OCI-LY3 (cell line): ENCODE results near the gene STARD13.
"Not testable (repeated sequence)": the region's sequence is repeated elsewhere in the genome, so short reads cannot be mapped to it uniquely, and the experiment has no call there.

Experiments
- H2AFZ ChIP-seq: fragments of 200-600, 300-600 bp; shearing (Covaris generic); 2 replicates; pipeline ENCODE4 v1.6.0; 2014; ENCODE audit warnings: antibody characterized with exemption, low read depth, low read length
- H3K27ac ChIP-seq: fragments of 200-600, 300-600 bp; sonication (generic); 2 replicates; pipeline ENCODE4 v1.5.1; 2014; ENCODE audit warnings: mild to moderate bottlenecking, low read length, moderate library complexity, mixed read lengths
- H3K27me3 ChIP-seq: fragments of 200-600, 300-600 bp; sonication (generic); 2 replicates; pipeline ENCODE4 v1.6.1; 2014; ENCODE audit warnings: low read depth, low read length, mixed read lengths
- H3K36me3 ChIP-seq: fragments of 200-600, 300-600 bp; sonication (generic); replicated peaks from 2 replicates; pipeline ENCODE3; 2014; ENCODE audit warnings: low read depth, low read length, mixed read lengths
- H3K4me1 ChIP-seq: fragments of 300-600, 200-600 bp; sonication (generic); 2 replicates; pipeline ENCODE4 v1.6.1; 2014; ENCODE audit warnings: low read length, mixed read lengths
- H3K4me2 ChIP-seq: fragments of 200-600, 300-600 bp; sonication (generic); 2 replicates; pipeline ENCODE4 v1.6.1; 2014; ENCODE audit warnings: low read length, mixed read lengths
- H3K4me3 ChIP-seq: fragments of 300-600, 200-600 bp; sonication (generic); 2 replicates; pipeline ENCODE4 v1.5.1; 2014; ENCODE audit warnings: antibody characterized with exemption, mild to moderate bottlenecking, low read length, moderate library complexity
- H3K79me2 ChIP-seq: fragments of 300-600, 200-600 bp; shearing (Covaris generic); 2 replicates; pipeline ENCODE4 v1.6.1; 2014; ENCODE audit warnings: mild to moderate bottlenecking, low read length, mixed read lengths
- H3K9ac ChIP-seq: fragments of 300-600, 200-600 bp; shearing (Covaris generic); 2 replicates; pipeline ENCODE4 v1.6.0; 2014; ENCODE audit warnings: mild to moderate bottlenecking, low read length, moderate library complexity
- H3K9me3 ChIP-seq: fragments of 200-600, 300-600 bp; shearing (Covaris generic); 2 replicates; pipeline ENCODE4 v1.6.1; 2014; ENCODE audit warnings: low read length, mixed read lengths; ENCODE audit not compliant: insufficient read depth
- H4K20me1 ChIP-seq: fragments of 200-600, 300-600 bp; sonication (generic); 2 replicates; pipeline ENCODE4 v1.6.1; 2016; ENCODE audit warnings: low read length, mixed read lengths; ENCODE audit not compliant: insufficient read depth
- EZH2phosphoT487 ChIP-seq: fragments of 200-600 bp; shearing (Covaris generic); IDR thresholded peaks from 2 replicates; pipeline ENCODE4 v1.6.1; 2018; ENCODE audit warnings: antibody characterized with exemption, mixed run types, low read depth
- TF ChIP-seq, protein P1 (sequence below): fragments of 200-600, 300-600 bp; sonication (generic); IDR thresholded peaks from 2 replicates; pipeline ENCODE4 v1.5.1; 2014; ENCODE audit warnings: antibody characterized with exemption, low read length, low read depth

STARD13 gene

DNA sequence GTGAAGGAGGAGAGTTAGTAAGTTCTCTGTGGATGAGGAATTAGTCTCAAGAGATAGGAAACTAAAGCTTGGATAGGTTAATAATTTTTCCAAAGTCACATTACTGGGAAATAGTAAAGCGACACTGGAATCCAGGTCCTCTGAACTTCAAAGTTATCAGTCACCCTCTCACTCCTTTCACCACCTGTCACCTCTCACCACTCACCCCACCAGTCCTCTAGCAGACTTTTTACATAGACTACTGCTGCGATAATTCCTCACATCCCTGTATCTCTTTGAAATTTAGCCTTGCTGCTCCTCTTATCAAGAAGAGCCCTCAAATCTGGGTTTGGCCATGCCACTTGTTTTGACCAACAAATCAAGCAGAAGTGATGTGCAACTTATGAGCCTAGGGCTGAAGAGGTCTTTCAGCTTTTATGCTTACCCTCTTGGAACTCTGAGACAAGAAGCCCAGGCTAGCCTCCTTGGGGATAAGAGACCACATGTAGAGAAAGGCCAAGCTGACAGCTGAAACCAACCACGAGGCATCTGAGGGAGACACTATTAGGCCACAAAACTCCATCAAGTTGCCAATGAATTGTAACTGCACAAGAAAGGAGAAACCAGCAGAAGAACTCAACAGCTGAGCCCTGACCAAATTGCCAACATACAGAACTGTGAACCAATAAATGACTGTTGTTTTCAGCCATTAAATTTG is 41.2 kb downstream of the STARD13 start:
- Histone ChIP-seq H3K79me2 (no peaks in the 10 kb centered on the region), H4K20me1 (no peaks in the 10 kb centered on the region), H3K9me3 (no peaks in the 10 kb centered on the region), H3K4me1 (no peaks in the 10 kb centered on the region), H3K36me3 (no peaks in the 10 kb centered on the region), H3K27ac (no peak overlapping the region), H3K4me2 (no peak overlapping the region), H2AFZ (no peak overlapping the region), H3K27me3 (no peaks in the 10 kb centered on the region), H3K9ac (no peak overlapping the region), H3K4me3 (no peak overlapping the region)
- TF ChIP-seq EZH2phosphoT487 = no peak
- TF ChIP-seq, protein P1, sequence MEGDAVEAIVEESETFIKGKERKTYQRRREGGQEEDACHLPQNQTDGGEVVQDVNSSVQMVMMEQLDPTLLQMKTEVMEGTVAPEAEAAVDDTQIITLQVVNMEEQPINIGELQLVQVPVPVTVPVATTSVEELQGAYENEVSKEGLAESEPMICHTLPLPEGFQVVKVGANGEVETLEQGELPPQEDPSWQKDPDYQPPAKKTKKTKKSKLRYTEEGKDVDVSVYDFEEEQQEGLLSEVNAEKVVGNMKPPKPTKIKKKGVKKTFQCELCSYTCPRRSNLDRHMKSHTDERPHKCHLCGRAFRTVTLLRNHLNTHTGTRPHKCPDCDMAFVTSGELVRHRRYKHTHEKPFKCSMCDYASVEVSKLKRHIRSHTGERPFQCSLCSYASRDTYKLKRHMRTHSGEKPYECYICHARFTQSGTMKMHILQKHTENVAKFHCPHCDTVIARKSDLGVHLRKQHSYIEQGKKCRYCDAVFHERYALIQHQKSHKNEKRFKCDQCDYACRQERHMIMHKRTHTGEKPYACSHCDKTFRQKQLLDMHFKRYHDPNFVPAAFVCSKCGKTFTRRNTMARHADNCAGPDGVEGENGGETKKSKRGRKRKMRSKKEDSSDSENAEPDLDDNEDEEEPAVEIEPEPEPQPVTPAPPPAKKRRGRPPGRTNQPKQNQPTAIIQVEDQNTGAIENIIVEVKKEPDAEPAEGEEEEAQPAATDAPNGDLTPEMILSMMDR = no peak

DNA sequence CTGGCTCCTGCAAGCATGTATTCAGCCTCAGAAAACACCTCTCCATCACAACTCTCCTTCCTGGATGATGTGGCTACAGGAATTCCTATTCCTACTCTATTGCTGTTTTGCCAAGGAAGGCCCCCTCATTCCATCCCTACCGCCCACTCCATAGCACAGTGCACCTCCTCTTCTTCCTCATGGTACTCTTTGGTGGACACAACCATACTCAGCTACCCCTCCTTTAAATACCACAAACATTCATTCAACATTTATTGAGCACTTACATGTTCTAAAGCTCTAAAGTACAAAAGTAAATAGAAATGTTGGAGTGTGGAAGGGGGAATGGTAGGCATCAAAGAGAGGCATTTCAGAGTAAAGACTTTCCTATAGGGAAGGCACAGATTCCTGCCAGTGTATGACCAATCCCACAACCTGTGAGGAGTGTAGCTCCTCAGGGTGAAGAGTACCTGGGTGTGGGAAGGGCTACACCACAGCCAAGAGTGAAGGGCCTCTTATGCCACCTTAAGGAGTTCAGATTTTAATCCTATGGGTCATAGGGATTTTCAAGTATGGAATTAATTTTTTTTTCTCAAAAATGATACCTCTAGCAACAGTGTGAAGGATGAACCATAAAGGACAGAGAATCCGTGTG is 42.5 kb downstream of the STARD13 start:
- no peaks in the 10 kb centered on the region for H3K79me2 ChIP-seq
- no peak overlapping the region for H3K27ac ChIP-seq
- H3K4me2 ChIP-seq = no peak overlapping the region
- H2AFZ ChIP-seq = no peak overlapping the region
- H3K4me1 ChIP-seq = no peaks in the 10 kb centered on the region
- H4K20me1 ChIP-seq = no peaks in the 10 kb centered on the region
- no peak overlapping the region for H3K4me3 ChIP-seq
- H3K9me3 ChIP-seq = no peaks in the 10 kb centered on the region
- no peaks in the 10 kb centered on the region for H3K27me3 ChIP-seq
- H3K9ac ChIP-seq = no peak overlapping the region
- TF ChIP-seq, protein P1 = no peak
- no peak for TF ChIP-seq EZH2phosphoT487
- H3K36me3 ChIP-seq = no peaks in the 10 kb centered on the region

DNA sequence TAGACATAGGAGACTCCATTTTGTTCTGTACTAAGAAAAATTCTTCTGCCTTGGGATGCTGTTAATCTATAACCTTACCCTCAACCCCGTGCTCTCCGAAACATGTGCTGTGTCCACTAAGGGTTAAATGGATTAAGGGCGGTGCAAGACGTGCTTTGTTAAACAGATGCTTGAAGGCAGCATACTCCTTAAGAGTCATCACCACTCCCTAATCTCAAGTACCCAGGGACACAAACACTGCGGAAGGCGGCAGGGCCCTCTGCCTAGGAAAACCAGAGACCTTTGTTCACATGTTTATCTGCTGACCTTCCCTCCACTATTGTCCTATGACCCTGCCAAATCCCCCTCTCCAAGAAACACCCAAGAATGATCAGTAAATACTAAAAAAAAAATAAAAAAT is 43.2 kb downstream of the STARD13 start:
- not testable (repeated sequence) for H4K20me1 ChIP-seq, H3K36me3 ChIP-seq, H3K4me3 ChIP-seq, H3K9me3 ChIP-seq, H3K4me2 ChIP-seq, H3K4me1 ChIP-seq, H3K27me3 ChIP-seq, H2AFZ ChIP-seq, H3K27ac ChIP-seq, H3K9ac ChIP-seq, H3K79me2 ChIP-seq

DNA sequence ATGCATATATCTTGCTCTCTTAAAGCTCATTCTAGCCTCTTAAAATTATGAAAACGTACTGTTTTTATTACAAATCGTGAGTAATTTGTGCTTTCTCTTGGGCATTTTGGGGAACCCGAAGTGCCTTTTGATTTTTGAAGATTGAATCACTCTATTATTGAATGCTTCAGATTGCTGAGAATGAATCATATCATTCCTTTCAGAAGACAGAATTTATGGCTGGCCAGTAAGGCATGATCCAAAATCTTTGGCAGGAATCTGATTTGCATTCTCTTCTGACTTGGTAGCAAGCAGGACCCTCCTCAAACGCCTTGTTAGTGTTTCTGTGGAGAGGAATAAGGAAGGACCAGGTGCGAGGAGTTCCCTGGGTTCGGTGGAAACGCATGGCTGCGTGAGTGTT is 49.5 kb downstream of the STARD13 start:
- Histone ChIP-seq H3K79me2 (no peaks in the 10 kb centered on the region), H3K9me3 (no peaks in the 10 kb centered on the region), H3K4me1 (peaks cover 5% of the 10 kb centered on the region; the same call in 1 of the 2 replicates), H3K27me3 (no peaks in the 10 kb centered on the region), H3K36me3 (no peaks in the 10 kb centered on the region), H3K9ac (no peak overlapping the region), H2AFZ (no peak overlapping the region), H4K20me1 (no peaks in the 10 kb centered on the region), H3K4me3 (no peak overlapping the region), H3K27ac (no peak overlapping the region), H3K4me2 (no peak overlapping the region)
- no peak for TF ChIP-seq EZH2phosphoT487
- TF ChIP-seq, protein P1 = no peak
